GM12878 (cell line): ENCODE results near the gene NCKAP5. TPM values are rescaled to one million over a fixed set of nuclear protein-coding genes. Genes with fewer than 3 reads are reported as not detected.

Source experiments
- ATAC-seq: fragments of 200-7000 bp; cut with Tn5 transposase; 3 replicates; pipeline ENCODE4 v1.9.1; 2020; ENCODE audit warnings: mild to moderate bottlenecking, moderate library complexity
- BruUV-seq: library from RNA; stranded (reverse); fragments of 400-500 nt; replicated peaks from 2 replicates; lab custom pipeline; 2021; lab: Mats Ljungman, UMichigan
- CTCF ChIA-PET: fragments of 300-600 bp; sonication (Branson Sonifier 250); formaldehyde crosslinking; extraction: SDS; loops from one replicate; lab custom pipeline; 2021; ENCODE audit warnings: inconsistent platforms; lab: Yijun Ruan, JAX
- POLR2A ChIA-PET: fragments of 350-600 bp; formaldehyde crosslinking; extraction: SDS; loops from one replicate; lab custom pipeline; 2021; ENCODE audit warnings: inconsistent platforms; lab: Charles Lee
- RAD21 ChIA-PET: fragments of 300-600 bp; sonication (Branson Sonifier 250); formaldehyde crosslinking; loops from one replicate; lab custom pipeline; 2023; ENCODE audit warnings: antibody characterized with exemption; ENCODE audit not compliant: unreplicated experiment; lab: Charles Lee
- SMC1A ChIA-PET: fragments of 300-600 bp; sonication (Branson Sonifier 250); formaldehyde crosslinking; loops from one replicate; lab custom pipeline; 2023; ENCODE audit not compliant: unreplicated experiment, uncharacterized antibody; lab: Charles Lee
- DNase-seq: peaks from one replicate; pipeline ENCODE4 v3.0.0-alpha.2; 2011; ENCODE audit warnings: low read depth, low spot score
- FAIRE-seq: peaks from 3 replicates; lab custom pipeline; 2011; peaks lifted over from hg19 to GRCh38; lab: Jason Lieb, UNC
- H2AFZ ChIP-seq: 2 replicates; pipeline ENCODE4 v1.6.0; 2011; ENCODE audit warnings: low read depth, low read length, control low read depth; ENCODE audit not compliant: control insufficient read depth
- H3K27ac ChIP-seq: 2 replicates; pipeline ENCODE4 v1.5.1; 2011; ENCODE audit warnings: control low read depth; ENCODE audit not compliant: control insufficient read depth, insufficient read depth
- H3K27me3 ChIP-seq, 2 experiments: replicated peaks in 1 of 2; 2 replicates each; pipeline versions ENCODE4 v1.6.0 to v1.6.1; 2011; ENCODE audit warnings: low read length in 1 of 2; ENCODE audit not compliant: control insufficient read depth in 2 of 2, insufficient read depth in 2 of 2
- H3K36me3 ChIP-seq, 2 experiments: 2 replicates each; pipeline ENCODE4 v1.5.1; 2011; ENCODE audit warnings: low read length in 1 of 2; ENCODE audit not compliant: control insufficient read depth in 2 of 2, insufficient read depth in 2 of 2
- H3K4me1 ChIP-seq: 2 replicates; pipeline ENCODE4 v1.6.1; 2011; ENCODE audit warnings: mild to moderate bottlenecking, low read length, moderate library complexity, mixed read lengths; ENCODE audit not compliant: control insufficient read depth, insufficient read depth
- H3K4me2 ChIP-seq: 2 replicates; pipeline ENCODE4 v1.6.0; 2011; ENCODE audit warnings: control low read depth; ENCODE audit not compliant: control insufficient read depth, insufficient read depth
- H3K4me3 ChIP-seq: fragments of 200-600 bp; sonication (generic); 2 replicates; pipeline ENCODE4 v1.5.1; 2016
- H3K79me2 ChIP-seq: 2 replicates; pipeline ENCODE4 v1.6.0; 2011; ENCODE audit warnings: low read length; ENCODE audit not compliant: control insufficient read depth, insufficient read depth
- H3K9ac ChIP-seq: 2 replicates; pipeline ENCODE4 v1.8.0; 2011; ENCODE audit warnings: low read length, control low read depth, mixed read lengths; ENCODE audit not compliant: control insufficient read depth, insufficient read depth
- H3K9me3 ChIP-seq: replicated peaks from 3 replicates; pipeline ENCODE4 v1.5.1; 2011; ENCODE audit warnings: mild to moderate bottlenecking, low read length; ENCODE audit not compliant: control insufficient read depth, insufficient read depth
- H4K20me1 ChIP-seq: 2 replicates; pipeline ENCODE4 v1.6.0; 2011; ENCODE audit not compliant: control insufficient read depth, insufficient read depth
- CHD1 ChIP-seq: IDR thresholded peaks from 2 replicates; pipeline ENCODE4 v1.6.1; 2012; ENCODE audit warnings: low read depth, low read length, improper control_type of control experiment
- EGR1 ChIP-seq, 2 experiments: IDR thresholded peaks; 1 replicate in 1 of 2; 2 replicates in 1 of 2; pipeline ENCODE4 v1.6.1; 2011 to 2012; ENCODE audit warnings: low read depth in 2 of 2, low read length in 2 of 2, borderline replicate concordance in 1 of 2, mild to moderate bottlenecking in 1 of 2, moderate library complexity in 1 of 2
- FOXK2 ChIP-seq: fragments of 450-650 bp; IDR thresholded peaks from 2 replicates; pipeline ENCODE4 v1.6.1; 2017; ENCODE audit warnings: mild to moderate bottlenecking, moderate library complexity
- LARP7 ChIP-seq: fragments of 450-650 bp; IDR thresholded peaks from 2 replicates; pipeline ENCODE4 v1.6.1; 2017; ENCODE audit warnings: mild to moderate bottlenecking
- NR2F1 ChIP-seq: fragments of 450-650 bp; conservative IDR thresholded peaks from 2 replicates; pipeline ENCODE4 v1.6.1; 2017; ENCODE audit warnings: mild to moderate bottlenecking
- POU2F2 ChIP-seq: IDR thresholded peaks from 3 replicates; pipeline ENCODE4 v1.6.1; 2011; ENCODE audit warnings: low read depth, mild to moderate bottlenecking, low read length, borderline replicate concordance
- RELA ChIP-seq: fragments of 450-650 bp; IDR thresholded peaks from 2 replicates; pipeline ENCODE4 v1.8.0; 2014; ENCODE audit warnings: borderline replicate concordance; ENCODE audit not compliant: partially characterized antibody
- ZNF24 ChIP-seq: fragments of 450-650 bp; IDR thresholded peaks from 2 replicates; pipeline ENCODE4 v1.6.1; 2017; ENCODE audit warnings: antibody characterized with exemption, mild to moderate bottlenecking
- WGBS: methylation state at CpG from one replicate; pipeline ENCODE4 v1.1.6; 2016; ENCODE audit warnings: low lambda C conversion rate; ENCODE audit not compliant: insufficient replicate concordance, insufficient coverage; ENCODE audit errors: missing lambda C conversion rate; 5-methylcytosine and 5-hydroxymethylcytosine counted together
- in situ Hi-C: fragments of 300-500 bp; cut with MboI; formaldehyde crosslinking; loops from 9 replicates; pipeline ENCODE4 v1.14.3; 2018; ENCODE audit warnings: mixed read lengths
- intact Hi-C: fragments of 100-400 bp; cut with micrococcal nuclease; formaldehyde crosslinking; loops from one replicate; pipeline ENCODE4 v1.14.2; 2022; ENCODE audit not compliant: unreplicated experiment
- polyA plus RNA-seq, 11 experiments: library from polyadenylated mRNA; depleted of rRNA in 4 of 11; unstranded in 6 of 11; stranded (reverse) in 5 of 11; fragments of >200 nt; fragmentation: Nextera tagmentation in 4 of 11; fragmentation: Illumina TruSeq in 1 of 11; extraction: Ambion mirVana in 4 of 11; extraction: Trizol in 1 of 11; gene quantifications; 1 replicate in 1 of 11; 2 replicates in 10 of 11; pipeline versions ENCODE4 v1.2.1 to v1.2.3, GENCODE V29; 2011 to 2016; ENCODE audit warnings: inconsistent platforms in 2 of 11, missing spikeins in 2 of 11, low read depth in 1 of 11
- total RNA-seq, 4 experiments: library from RNA; depleted of rRNA in 3 of 4; stranded (reverse); fragments of >200 nt in 3 of 4; fragmentation: Illumina TruSeq in 1 of 4; extraction: Trizol in 1 of 4; gene quantifications; 2 replicates each; pipeline versions ENCODE4 v1.2.1 to v1.2.3, GENCODE V29; 2013 to 2021
- TF ChIP-seq, protein P1 (sequence below): IDR thresholded peaks from 2 replicates; pipeline ENCODE4 v1.6.1; 2012; ENCODE audit warnings: improper control_type of control experiment, low read depth, low read length; ENCODE audit not compliant: insufficient replicate concordance
- TF ChIP-seq, protein P2 (sequence below): fragments of 450-650 bp; IDR thresholded peaks from 2 replicates; pipeline ENCODE4 v1.6.1; 2017; ENCODE audit warnings: mild to moderate bottlenecking, moderate library complexity

Gene NCKAP5
- total and polyA plus RNA-seq, 10 of the 15 experiments (the other 5 are each of a cell fraction or from before 2014, with no cell fraction given), result 0.06 to 0.44 (median 0.16) TPM

DNA sequence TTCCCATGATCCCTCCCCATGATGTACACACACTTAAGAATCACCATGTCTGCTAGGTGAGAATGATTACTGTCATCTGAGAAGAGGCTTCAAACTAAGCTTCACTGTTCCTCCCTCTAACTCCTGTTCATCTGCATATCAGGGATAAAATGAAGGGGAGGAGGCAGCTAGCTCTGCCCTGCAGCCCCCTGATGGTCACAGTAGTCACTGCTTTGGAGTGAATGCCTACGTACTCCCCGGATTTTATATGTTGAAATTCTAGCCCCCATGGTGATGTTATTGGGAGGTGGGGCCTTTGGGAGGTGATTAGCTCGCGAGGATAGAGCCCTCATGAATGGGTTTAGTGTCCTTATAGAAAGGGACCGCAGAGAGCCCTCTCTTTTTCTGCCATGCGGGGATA is 156.4 kb downstream of the NCKAP5 start:
- in situ Hi-C loops, result no loop called here

More for the DNA sequence above, 156.4 kb downstream of the NCKAP5 start:
- DNase-seq, result no peak
- SMC1A ChIA-PET, result interaction anchor here (2.0 kb wide), 1 partner anchor 9 kb away, joined by 6 read pairs; no protein-coding TSS in a partner anchor
- H3K4me2 ChIP-seq, result no peak overlapping the region
- POLR2A ChIA-PET, result interaction anchor here (0.8 kb wide), 1 partner anchor 10 kb away, joined by 3 read pairs; no protein-coding TSS in a partner anchor
- RAD21 ChIA-PET, result no interaction called here
- no peaks in the 10 kb centered on the region for H3K4me1 ChIP-seq
- no peak for TF ChIP-seq POU2F2
- no peak for TF ChIP-seq ZNF24
- TF ChIP-seq, protein P1, sequence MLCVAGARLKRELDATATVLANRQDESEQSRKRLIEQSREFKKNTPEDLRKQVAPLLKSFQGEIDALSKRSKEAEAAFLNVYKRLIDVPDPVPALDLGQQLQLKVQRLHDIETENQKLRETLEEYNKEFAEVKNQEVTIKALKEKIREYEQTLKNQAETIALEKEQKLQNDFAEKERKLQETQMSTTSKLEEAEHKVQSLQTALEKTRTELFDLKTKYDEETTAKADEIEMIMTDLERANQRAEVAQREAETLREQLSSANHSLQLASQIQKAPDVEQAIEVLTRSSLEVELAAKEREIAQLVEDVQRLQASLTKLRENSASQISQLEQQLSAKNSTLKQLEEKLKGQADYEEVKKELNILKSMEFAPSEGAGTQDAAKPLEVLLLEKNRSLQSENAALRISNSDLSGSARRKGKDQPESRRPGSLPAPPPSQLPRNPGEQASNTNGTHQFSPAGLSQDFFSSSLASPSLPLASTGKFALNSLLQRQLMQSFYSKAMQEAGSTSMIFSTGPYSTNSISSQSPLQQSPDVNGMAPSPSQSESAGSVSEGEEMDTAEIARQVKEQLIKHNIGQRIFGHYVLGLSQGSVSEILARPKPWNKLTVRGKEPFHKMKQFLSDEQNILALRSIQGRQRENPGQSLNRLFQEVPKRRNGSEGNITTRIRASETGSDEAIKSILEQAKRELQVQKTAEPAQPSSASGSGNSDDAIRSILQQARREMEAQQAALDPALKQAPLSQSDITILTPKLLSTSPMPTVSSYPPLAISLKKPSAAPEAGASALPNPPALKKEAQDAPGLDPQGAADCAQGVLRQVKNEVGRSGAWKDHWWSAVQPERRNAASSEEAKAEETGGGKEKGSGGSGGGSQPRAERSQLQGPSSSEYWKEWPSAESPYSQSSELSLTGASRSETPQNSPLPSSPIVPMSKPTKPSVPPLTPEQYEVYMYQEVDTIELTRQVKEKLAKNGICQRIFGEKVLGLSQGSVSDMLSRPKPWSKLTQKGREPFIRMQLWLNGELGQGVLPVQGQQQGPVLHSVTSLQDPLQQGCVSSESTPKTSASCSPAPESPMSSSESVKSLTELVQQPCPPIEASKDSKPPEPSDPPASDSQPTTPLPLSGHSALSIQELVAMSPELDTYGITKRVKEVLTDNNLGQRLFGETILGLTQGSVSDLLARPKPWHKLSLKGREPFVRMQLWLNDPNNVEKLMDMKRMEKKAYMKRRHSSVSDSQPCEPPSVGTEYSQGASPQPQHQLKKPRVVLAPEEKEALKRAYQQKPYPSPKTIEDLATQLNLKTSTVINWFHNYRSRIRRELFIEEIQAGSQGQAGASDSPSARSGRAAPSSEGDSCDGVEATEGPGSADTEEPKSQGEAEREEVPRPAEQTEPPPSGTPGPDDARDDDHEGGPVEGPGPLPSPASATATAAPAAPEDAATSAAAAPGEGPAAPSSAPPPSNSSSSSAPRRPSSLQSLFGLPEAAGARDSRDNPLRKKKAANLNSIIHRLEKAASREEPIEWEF, result no peak
- TF ChIP-seq LARP7, result no peak
- no peak for TF ChIP-seq CHD1
- no peak for TF ChIP-seq RELA
- TF ChIP-seq, protein P2, sequence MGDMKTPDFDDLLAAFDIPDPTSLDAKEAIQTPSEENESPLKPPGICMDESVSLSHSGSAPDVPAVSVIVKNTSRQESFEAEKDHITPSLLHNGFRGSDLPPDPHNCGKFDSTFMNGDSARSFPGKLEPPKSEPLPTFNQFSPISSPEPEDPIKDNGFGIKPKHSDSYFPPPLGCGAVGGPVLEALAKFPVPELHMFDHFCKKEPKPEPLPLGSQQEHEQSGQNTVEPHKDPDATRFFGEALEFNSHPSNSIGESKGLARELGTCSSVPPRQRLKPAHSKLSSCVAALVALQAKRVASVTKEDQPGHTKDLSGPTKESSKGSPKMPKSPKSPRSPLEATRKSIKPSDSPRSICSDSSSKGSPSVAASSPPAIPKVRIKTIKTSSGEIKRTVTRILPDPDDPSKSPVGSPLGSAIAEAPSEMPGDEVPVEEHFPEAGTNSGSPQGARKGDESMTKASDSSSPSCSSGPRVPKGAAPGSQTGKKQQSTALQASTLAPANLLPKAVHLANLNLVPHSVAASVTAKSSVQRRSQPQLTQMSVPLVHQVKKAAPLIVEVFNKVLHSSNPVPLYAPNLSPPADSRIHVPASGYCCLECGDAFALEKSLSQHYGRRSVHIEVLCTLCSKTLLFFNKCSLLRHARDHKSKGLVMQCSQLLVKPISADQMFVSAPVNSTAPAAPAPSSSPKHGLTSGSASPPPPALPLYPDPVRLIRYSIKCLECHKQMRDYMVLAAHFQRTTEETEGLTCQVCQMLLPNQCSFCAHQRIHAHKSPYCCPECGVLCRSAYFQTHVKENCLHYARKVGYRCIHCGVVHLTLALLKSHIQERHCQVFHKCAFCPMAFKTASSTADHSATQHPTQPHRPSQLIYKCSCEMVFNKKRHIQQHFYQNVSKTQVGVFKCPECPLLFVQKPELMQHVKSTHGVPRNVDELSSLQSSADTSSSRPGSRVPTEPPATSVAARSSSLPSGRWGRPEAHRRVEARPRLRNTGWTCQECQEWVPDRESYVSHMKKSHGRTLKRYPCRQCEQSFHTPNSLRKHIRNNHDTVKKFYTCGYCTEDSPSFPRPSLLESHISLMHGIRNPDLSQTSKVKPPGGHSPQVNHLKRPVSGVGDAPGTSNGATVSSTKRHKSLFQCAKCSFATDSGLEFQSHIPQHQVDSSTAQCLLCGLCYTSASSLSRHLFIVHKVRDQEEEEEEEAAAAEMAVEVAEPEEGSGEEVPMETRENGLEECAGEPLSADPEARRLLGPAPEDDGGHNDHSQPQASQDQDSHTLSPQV, result no peak
- no peak for TF ChIP-seq NR2F1
- TF ChIP-seq EGR1 (IDR thresholded peaks at IDR 0.05; ENCODE audit: borderline replicate concordance in 1 of 2, low read depth in 2 of 2, low read length in 2 of 2), result no peak
- TF ChIP-seq FOXK2, result no peak
- TF ChIP-seq, all 136 proteins: peak for 0
- FAIRE-seq (no peak), ATAC-seq (no peak)
- no peak overlapping the region for H2AFZ ChIP-seq
- H3K9me3 ChIP-seq, result no peaks in the 10 kb centered on the region
- BruUV-seq, result no TSS peak
- no peaks in the 10 kb centered on the region for H3K79me2 ChIP-seq
- H3K27ac ChIP-seq, result no peak overlapping the region
- 31% methylated on average over 6 of the region's 6 CpGs for WGBS
- no peaks in the 10 kb centered on the region for H3K36me3 ChIP-seq
- no peaks in the 10 kb centered on the region for H3K27me3 ChIP-seq
- H3K9ac ChIP-seq, result no peak overlapping the region
- no peaks in the 10 kb centered on the region for H4K20me1 ChIP-seq
- CTCF ChIA-PET, result interaction anchor here (1.2 to 4.1 kb wide), 2 partner anchors 10 to 149 kb away, joined by 3 to 19 read pairs; no protein-coding TSS in a partner anchor
- intact Hi-C loops, result no loop called here
- no peak overlapping the region for H3K4me3 ChIP-seq
